HepG2 (cell line): ENCODE results near the gene PTPN14.

Experiments used
- RBAK ChIP-seq: sonication (generic); formaldehyde crosslinking; IDR thresholded peaks from 2 replicates; pipeline ENCODE4 v1.5.1; 2020; ENCODE audit warnings: mild to moderate bottlenecking, missing genetic modification reagents
- RELA ChIP-seq: sonication (generic); formaldehyde crosslinking; IDR thresholded peaks from 2 replicates; pipeline ENCODE4 v1.4.0; 2020; ENCODE audit warnings: missing genetic modification reagents
- ZBTB43 ChIP-seq: sonication (generic); formaldehyde crosslinking; conservative IDR thresholded peaks from 2 replicates; pipeline ENCODE4 v1.4.0; 2020; ENCODE audit warnings: missing genetic modification reagents
- ZSCAN29 ChIP-seq: sonication (generic); formaldehyde crosslinking; conservative IDR thresholded peaks from 2 replicates; pipeline ENCODE4 v1.4.0; 2020; ENCODE audit warnings: mild to moderate bottlenecking, missing genetic modification reagents
- TF ChIP-seq, protein P1 (sequence below): sonication (generic); formaldehyde crosslinking; IDR thresholded peaks from 2 replicates; pipeline ENCODE4 v1.8.1; 2023; ENCODE audit warnings: missing genetic modification reagents, inconsistent platforms, borderline replicate concordance

GRCh38 chr1:214590696-214591095, 39.3 kb upstream of the PTPN14 start:
- TF ChIP-seq RBAK (CRISPR knock-in tag) (no peak), RELA (CRISPR knock-in tag) (no peak), ZBTB43 (CRISPR knock-in tag) (no peak), ZSCAN29 (no peak)
- TF ChIP-seq, protein P1, sequence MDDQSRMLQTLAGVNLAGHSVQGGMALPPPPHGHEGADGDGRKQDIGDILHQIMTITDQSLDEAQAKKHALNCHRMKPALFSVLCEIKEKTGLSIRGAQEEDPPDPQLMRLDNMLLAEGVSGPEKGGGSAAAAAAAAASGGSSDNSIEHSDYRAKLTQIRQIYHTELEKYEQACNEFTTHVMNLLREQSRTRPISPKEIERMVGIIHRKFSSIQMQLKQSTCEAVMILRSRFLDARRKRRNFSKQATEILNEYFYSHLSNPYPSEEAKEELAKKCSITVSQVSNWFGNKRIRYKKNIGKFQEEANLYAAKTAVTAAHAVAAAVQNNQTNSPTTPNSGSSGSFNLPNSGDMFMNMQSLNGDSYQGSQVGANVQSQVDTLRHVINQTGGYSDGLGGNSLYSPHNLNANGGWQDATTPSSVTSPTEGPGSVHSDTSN (CRISPR knock-in tag), result no peak
